Measurements from ENCODE around the gene TSPAN31.

The TSPAN31 gene

DNA sequence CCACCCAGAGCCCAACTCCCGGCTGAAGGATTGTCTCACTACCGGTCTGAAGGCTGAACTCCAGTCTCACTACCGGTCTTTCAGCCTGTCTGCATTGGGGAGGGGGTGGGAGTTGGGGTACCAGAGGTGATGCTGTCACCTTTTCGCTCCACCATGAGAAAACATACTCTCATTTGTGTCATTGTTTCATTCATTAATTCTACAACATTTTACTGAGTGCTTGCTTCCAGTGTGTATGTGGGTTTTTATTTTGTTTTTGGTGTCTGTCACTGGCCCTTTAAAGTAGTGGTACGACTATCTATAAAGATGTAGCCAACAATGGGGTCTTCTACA is 7.8 kb downstream of the TSPAN31 start:
- DNase-seq (ENCODE audit: low read depth): no peak

DNA sequence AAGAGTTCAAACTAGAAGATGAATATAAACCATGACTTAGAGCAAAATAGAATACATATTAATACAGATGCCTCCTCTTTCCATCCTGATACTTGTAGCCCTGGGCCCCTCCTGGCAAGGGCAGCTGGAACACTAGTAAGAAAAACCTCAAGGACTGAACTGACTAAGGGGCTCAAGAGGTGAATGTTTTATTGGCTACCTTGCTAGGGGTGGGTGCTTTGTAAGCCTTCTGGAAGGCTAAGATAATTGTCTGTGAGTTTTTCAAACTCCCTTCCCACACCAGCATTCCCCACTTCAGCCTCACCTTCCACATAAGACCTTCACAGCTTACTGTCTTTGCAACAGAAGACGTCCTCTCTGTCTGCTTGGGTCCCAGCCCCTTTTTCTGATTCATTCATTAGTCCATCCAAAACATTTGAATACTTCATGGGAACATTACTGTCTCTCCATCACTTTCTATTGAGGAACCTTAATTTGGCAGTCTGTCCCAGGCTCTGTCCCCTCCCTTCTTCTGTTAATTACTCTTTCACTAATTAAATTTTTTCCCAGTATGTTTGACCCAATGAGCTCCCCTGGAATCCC is 9.0 kb downstream of the TSPAN31 start:
- DNase-seq (ENCODE audit: low read depth): no peak

DNA sequence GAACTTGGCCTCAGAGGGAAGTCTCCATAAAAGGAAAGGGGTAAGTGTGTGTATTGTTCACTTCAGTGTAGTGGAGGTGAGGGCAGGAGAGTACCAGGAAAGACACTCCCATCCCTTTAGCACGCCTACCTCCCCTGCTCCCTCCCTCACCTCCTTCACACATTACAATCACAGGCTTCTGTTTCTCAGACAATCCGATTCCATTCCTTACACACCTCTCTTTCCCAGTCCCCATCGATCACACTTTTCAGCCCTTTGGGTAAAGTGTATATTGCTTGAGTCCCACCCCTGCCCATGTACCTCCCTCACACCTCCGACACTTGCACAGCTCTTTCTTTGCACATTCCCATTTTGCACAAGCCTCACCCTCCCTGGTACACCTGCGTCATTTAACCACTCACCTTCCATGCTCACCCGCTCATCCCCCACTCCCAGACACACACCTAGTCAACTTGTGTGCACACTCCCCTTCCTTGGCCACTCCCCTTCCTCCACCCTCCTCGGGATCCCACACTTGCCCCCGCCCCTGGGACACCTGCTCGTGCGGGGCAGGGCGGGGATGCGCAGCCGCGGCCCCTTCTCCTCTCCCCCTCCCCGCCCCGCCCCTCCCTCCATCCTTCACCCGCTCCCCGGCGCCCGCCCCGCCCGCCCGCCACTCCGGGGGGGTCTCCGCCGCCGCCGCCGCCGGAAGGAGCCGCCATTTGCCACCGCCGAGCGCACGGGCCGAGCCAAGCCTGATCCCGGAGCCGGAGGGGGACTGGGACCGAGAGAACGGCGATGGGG is 9.8 kb downstream of the TSPAN31 start, which contains the start of gene MARCHF9:
TSS of gene MARCHF9 (plus strand) at position 693 of the 783 bp plus-strand sequence. CDS start 426 bp downstream, outside the sequence.
- DNase-seq (ENCODE audit: low read depth): no peak

DNA sequence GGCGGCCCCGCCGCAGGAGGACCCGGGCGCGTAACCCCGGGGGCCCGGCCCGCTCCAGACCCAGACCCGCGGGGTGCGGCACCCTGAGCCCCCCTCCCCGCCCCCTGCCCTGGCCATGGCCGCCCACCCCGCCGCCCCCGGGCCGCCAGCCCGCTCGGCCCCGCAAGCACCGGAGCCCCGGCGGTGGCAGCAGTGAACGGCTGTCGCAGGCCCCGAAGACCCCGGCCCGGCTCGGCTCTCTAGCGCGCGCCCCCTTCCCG is 10.3 kb downstream of the TSPAN31 start:
- DNase-seq (ENCODE audit: low read depth): no peak

DNA sequence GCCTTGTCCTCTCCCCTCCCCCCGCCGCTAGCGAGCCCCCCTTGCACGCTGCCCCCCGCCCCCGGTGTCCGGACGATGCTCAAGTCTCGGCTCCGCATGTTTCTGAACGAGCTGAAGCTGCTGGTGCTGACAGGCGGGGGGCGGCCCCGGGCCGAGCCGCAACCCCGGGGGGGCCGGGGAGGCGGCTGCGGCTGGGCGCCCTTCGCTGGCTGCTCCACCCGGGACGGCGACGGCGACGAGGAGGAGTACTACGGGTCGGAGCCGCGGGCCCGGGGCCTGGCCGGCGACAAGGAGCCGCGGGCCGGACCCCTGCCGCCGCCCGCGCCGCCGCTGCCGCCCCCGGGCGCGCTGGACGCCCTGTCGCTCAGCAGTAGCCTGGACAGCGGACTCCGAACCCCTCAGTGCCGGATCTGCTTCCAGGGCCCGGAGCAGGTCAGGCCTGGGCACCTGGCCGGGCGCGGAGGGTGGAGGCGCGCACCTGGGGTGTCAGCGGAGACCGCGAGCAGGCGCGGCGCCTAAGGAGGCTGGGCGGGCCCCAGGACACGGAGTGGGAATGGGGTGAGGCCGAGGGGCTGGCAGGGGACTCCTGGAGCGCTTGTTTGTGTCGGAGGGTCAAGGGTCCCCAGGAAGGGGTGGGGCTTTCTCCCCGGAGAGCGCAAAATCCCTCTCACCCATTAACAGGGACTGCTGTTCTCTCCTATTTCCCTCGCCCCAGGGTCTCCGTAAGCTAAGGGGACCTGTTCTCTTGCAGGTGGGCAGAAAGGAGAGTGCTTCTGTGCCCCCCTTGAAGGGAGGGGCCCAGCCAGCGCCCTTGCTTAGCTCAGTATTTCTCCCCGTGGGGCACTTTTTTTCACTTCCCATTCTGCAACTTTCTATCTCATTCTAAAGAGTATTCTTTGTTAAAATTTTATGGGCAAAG is 10.9 kb downstream of the TSPAN31 start:
- no peak for DNase-seq (ENCODE audit: low read depth)

DNA sequence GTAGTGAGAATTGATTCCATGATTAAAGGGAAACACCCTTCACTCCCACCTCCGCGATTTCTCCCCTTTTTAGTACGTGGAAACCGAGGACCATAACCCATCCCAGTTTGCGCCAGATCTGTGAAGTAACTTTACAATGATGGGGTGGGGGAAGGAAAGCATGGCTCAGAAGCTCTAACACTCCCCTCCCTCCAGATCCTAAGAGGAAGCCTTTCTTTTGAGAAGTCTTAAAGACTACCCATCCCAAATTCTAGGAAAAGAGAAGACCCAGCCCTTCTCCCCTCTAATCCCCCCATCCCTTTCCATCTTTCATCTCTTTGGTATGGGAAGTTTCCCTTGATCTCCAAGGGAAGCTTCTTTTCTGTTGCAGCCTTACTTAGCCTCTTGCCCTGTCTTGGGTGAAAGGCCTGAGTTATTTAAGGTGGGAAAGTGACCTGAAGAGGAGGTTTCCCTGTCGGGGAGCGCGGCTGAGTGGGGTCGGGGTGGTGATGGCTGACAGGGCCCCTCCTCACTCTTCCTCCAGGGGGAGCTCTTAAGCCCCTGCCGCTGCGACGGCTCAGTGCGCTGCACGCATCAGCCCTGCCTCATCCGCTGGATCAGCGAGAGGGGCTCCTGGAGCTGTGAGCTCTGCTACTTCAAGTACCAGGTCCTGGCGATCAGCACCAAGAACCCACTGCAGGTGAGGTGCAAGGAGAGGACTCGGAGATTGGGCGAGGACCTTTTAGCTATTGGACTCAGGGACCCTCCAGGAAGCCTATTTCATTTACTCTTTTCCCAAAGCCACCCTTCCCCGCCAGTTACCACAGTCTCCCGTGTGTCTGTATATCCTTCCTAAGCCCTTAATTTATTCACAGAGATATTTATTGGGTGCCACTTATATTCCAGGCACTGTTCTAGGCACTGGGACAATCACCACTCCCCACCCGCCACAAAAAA is 11.8 kb downstream of the TSPAN31 start:
- no peak for DNase-seq (ENCODE audit: low read depth)

DNA sequence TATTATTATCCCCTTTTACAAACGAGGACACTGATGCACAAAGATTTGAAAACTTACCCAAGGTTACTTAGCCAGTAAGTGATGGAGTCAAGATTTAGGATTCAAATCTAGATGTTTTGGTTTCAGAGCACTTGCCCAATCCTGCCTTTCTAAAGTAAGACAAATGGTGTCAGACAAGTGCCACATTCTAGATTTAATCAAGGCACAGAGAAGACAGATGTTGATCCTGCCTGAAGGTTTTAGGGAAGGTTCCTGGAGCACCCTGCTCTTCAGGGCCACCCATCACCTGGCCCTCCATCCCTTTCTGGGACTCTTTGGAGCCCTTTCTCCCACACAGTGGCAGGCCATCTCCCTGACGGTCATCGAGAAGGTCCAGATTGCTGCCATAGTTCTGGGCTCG is 12.9 kb downstream of the TSPAN31 start:
- no peak for DNase-seq (ENCODE audit: low read depth)

DNA sequence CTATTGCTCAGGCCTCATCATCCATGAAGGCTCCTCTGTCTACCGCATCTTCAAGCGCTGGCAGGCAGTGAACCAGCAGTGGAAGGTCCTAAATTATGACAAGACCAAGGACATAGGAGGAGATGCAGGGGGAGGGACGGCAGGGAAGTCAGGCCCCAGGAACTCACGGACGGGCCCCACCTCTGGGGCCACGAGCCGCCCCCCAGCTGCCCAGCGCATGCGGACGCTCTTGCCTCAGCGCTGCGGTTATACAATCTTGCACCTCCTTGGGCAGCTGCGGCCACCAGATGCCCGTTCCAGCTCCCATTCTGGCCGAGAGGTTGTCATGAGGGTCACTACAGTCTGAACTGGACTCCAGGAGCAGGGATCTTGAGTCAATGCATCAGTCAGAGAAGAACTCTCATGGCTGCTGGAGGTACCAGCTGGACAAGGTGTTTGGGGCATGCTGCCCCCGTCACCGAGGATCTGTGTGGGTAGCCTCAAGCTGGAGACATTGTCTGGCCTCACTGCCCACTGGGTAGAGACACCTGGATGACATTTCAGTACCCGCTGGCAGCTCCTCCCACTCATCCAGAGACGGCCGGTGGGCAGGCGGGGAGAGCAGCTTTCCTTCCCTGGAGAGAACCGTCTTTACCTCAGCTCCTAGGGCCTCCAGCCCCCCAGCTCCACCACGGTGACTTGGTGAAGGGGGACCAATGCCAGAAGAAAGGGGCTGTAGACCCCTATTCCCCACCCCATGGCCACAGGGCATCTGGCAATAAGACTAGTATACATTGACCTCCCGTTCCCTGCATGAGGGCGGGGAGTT is 13.9 kb downstream of the TSPAN31 start:
- no peak for DNase-seq (ENCODE audit: low read depth)

DNA sequence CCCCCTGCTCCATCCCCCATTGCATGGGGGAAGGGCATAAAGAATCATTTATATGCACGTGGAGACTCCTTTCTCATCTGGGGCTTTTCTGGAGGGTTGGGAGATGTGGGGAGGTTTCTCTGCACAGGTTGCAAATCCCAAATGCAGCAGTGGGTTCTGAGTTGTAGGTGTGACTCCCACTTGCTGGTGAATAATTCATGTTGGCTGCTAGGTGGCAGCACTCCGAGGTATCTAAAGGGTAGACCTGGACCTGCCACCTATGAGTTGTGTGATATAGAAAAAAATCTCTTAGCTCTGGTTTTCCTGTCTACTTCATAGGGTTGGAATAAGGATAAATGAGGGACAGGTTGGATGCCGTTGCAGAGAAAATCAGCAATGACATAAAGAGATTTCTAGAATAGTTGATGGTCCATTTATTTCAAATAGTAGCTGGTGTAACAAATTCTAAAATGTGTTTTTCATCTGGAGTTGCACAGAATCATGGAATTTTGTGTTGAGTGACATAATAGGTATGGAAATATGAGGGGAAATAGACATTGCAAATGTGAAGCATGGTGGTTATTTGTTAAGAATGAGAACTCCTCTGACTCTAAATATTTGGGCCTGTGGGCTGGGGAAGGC is 14.6 kb downstream of the TSPAN31 start:
- DNase-seq (ENCODE audit: low read depth): no peak

DNA sequence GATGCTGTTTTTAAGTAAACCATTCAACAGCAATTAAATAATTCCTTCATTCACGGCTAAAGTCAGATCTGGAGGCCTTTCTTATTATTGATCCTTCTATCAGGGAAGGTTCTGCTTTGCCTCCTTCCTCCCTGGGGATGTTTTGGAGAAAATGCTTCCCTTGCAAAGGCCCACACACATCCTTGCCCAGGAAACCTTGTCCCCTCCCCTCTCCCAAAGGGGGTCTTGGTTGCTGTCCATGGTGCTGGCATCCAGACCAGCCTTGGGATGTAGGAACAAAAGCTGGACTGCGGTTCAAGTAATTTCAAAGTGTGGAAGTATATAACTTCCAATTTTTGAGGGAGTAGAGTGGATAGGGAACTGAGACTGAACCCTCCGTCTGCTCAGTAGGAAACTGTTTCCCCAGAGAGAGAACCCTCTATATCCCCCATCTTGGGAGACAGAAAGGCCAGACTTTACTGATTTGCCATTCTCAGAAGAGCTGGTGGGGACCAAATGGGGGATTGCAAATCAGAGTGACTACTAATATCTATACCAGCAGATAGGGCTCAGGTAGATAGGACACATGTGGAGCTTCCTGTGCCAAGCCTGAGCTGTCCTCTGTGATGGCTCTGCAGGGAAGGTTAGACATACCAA is 15.6 kb downstream of the TSPAN31 start:
- no peak for DNase-seq (ENCODE audit: low read depth)

DNA sequence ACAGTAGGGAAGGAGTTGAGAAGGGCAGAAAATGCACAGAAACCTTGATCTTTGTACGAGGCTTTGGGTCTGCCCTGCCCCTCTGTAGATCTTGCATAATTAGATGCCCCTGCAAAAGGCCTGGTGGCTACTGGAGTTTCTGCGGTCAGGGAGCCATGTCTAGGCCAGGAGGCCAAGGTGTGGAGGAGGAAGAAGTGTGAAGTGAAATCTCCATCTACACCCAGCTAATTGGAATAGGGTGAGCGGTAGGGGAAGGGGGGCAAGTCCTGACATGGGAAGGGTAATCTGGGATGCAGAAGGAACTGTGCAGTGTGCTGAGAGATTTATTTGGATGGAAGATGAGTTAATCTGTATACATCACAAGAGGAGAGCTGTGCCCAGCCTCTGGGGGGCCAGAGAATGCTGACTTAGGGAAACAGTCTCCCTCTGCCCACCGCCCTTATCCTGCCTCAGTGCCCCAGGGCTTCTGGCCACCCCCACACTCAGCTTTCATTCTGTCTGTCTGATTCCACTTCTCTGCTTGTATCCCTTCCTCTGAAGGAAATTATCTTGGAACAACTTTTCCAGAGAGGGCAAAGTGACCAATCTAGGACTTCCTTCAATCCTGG is 16.7 kb downstream of the TSPAN31 start:
- DNase-seq (ENCODE audit: low read depth): no peak

DNA sequence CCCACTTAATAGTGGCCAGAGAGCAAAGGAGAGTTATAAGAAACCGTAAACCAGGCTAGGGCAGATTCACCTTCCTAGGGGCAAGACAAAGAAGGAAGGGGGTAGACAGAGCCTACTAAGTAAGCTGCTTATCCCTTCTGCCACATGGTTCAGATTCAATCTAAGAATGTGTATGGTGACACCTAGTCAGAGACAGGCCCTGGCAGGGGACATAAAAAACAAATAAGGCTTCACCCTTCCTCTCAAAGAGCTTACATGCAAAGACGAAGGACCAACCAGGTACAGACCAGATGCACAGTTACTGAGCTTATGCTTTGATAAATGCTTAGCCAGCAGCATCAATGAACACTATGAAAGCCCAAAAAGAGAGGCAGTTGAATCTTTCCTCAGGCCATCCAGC is 17.6 kb downstream of the TSPAN31 start:
- no peak for DNase-seq (ENCODE audit: low read depth)

DNA sequence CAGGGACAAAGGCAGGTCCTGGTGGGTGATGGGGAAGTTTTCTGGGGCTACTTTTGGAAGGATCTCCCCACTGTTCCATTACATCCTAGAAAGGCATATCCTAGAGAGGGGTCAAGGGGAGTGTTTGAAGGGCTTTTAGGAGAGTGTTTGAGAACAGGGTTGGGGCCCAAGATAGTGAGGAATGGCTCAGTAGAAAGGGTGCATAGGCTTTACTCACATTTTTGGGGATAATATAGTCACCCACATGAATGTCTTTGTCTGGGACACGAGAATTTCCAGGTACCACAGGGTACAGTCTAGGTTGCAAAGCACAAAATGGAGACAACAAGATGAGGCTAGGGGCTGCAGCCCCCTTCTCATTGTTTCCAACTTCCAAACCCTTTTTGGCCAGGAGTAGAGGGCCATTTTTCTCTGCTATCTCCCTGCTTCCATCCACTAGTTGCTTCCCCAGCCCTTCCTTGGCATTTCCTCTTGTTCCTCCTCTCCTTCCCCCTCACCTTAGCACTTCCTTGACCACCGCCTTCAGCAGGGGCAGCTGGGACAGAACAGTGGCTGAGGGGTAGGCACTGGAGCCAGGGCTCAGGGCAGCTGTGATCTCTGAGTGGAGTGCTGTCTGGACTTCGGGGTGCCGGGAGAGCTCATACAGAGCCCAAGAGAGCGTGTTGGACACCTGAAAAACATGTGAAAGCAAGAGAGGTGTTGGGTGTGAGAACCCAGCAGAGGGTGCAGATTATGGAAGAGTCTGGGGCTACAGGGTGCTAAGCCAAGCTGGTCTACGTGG is 19.2 kb downstream of the TSPAN31 start:
- no peak for DNase-seq (ENCODE audit: low read depth)

DNA sequence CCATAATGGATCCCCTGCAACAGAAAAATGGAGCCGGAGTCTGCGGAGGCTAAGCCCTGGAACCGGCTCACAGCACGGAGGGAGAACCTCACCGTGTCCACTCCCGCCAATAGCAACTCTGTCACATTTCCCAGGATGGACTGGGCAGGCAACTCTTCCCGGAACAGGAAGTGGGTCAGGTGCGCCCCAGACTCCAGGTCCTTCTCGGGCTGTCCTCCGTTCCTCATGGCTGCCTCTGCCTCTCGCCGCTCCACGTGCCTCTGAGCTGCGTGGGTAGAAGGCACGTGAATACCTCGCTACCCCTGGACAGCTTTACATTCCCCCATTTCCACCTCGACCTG is 19.8 kb downstream of the TSPAN31 start:
- no peak for DNase-seq (ENCODE audit: low read depth)

DNA sequence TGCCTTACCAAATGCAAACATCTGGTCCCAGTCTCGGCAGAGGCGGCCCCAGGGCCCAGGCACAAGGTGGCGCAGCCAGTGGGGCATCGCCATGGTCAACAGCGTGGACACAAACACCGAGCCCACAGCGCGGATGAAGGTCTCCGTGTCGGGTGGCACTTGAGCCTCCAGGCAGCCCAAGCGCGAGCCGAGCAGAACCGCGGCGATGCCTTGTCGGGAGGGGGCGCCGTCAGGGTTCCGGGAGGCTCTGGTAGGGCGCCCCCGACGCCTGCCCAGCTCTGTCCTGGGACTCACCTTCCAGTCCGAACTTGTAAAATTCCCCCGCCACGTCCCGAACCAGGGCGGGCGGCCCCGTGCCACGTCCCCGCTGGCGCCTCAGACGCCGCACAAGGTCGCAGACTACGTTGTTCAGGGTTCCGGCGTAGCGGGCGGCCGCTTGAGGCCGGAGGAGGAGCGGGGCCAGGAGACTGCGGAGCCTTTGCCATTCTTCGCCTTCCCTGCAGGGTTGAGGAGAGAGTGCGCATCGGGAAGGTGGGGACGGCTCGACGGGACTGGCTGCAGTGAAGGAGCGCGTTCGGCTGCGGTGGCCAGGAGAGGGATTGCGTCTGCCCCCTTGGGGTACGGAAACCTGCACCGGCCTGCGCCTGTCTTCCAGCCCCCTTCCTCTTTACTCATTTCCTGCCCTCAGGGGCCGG is 20.3 kb downstream of the TSPAN31 start:
- no peak for DNase-seq (ENCODE audit: low read depth)

DNA sequence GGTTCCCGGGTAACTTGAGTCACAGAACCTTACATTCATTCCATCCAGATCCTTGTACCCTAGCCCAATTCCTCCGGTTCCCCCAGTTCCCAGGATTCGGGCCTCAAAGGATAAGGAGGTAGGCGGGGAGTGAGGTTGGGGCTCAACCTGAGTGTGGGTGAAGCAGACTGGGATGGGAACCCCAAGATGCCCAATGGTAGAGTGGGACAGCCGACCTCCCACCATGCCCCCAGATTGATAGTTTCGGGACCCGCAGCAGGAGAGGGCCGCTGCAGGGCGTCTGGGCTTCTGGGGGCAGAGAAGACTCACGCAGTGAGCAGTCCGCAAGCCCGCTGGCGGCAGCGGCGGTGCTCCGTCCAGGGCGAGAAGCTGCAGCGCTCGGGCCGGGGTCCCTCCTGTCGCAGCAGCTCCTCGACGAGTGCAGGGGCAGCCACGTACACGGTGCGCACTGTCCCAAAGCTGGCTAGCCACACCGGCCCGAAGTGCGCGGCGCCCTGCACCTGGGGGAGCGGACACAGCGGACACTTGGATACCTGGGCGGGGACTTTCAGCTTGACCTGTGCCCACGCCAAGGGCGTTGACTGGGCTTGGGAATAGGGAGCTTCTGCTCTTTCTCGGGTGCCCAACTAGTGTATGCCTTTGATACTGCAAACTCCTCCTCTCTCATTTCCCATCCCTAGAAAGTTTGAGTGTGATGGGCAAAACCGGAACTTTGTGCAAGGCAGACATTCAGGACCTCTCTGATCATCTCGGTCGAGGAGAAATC is 21.0 kb downstream of the TSPAN31 start:
- DNase-seq (ENCODE audit: low read depth): no peak

DNA sequence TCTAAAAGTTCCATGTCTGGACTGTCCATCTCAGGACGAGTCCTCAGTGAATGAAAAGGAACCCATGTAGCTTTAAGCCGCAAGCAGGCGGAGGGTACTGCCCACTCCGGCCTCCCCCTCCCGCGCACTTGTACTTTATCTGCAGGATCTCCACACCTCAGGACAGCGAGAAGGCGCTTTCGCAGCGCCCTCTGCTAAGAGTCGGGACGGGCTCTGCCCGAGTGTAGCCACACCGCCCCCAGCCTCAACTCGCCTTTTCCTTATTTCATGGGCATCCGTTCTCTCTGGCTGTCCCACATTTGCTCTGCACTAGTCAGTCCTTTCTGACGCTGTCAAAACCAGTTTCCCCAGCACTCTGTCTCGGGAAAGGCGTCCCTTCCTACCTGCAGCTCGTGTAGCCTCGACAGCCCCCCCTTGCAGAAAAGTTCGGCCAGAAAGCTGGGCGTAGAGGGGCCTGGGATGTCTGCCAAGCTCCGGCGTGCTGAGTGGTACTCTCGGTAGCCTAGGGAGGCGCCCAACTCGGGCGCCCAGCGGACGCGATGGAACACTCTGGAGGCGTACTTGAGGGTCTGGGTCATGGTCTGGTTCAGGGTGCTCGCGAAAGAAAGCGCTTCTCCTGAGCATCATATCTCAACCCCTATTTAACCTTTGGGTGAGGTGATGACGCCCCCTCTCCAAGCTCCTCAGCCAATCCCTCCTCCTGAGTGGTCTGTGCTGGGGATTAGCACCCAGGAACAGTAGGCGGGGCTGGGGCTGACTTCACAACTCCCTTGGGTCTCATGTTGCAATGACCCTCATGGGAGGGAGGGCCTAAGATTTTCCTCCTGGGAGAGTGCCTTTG is 21.8 kb downstream of the TSPAN31 start, which contains the start of gene CYP27B1:
TSS of gene CYP27B1 (minus strand) at position 615 of the 841 bp plus-strand sequence. CDS start at position 578, 37 bp downstream.
- no peak for DNase-seq (ENCODE audit: low read depth)
